ENCODE data around the gene LRRC15. TPM values are rescaled to one million over a fixed set of nuclear protein-coding genes. Genes with fewer than 3 reads are reported as not detected.
A peak's percentile ranks its signal among the peaks of the same experiment; 100 is the strongest.

LRRC15 gene
- total RNA-seq, 1 experiment from 2014 or later, result not detected

- H3K4me3 Mint-ChIP-seq (ENCODE audit: unreplicated experiment), result no peak overlapping the region
Measured at GRCh38 chr3:194375473-194376240, 6.1 kb upstream of the LRRC15 start.

GRCh38 chr3:194374935-194375334, 5.4 kb upstream of the LRRC15 start:
- no TSS peak for BruUV-seq (replicated peaks)
- H3K27me3 Mint-ChIP-seq (ENCODE audit: insufficient read depth, unreplicated experiment), result peaks cover 67% of the 10 kb centered on the region
- no peak for TF ChIP-seq CTCF (IDR thresholded peaks at IDR 0.05; ENCODE audit: unreplicated experiment)
- ChIA-PET POLR2A (no interaction called here), CTCF (interaction anchor here (0.6 kb wide), 1 partner anchor 763 kb away, joined by 5 read pairs; no protein-coding TSS in a partner anchor)
- no peak overlapping the region for H3K4me3 Mint-ChIP-seq (ENCODE audit: unreplicated experiment)
- peak overlapping the region; percentile 44 for H3K27ac Mint-ChIP-seq (ENCODE audit: low read depth, unreplicated experiment)
- DNase-seq (ENCODE audit: unreplicated experiment), result no peak
- intact Hi-C loops (cut with micrococcal nuclease), result no loop called here
- peaks cover 2% of the 10 kb centered on the region for H3K4me1 Mint-ChIP-seq (ENCODE audit: insufficient read depth, unreplicated experiment)
- H3K36me3 Mint-ChIP-seq (ENCODE audit: insufficient read depth, unreplicated experiment), result no peaks in the 10 kb centered on the region
- H3K9me3 Mint-ChIP-seq (ENCODE audit: unreplicated experiment), result no peaks in the 10 kb centered on the region

More at GRCh38 chr3:194375473-194376240, 6.1 kb upstream of the LRRC15 start:
- no peaks in the 10 kb centered on the region for H3K4me1 Mint-ChIP-seq (ENCODE audit: insufficient read depth, unreplicated experiment)
- H3K9me3 Mint-ChIP-seq (ENCODE audit: unreplicated experiment), result no peaks in the 10 kb centered on the region
- intact Hi-C loops (cut with micrococcal nuclease), result no loop called here
- POLR2A ChIA-PET, result no interaction called here
- TF ChIP-seq CTCF (IDR thresholded peaks at IDR 0.05; ENCODE audit: unreplicated experiment), result no peak
- H3K27me3 Mint-ChIP-seq (ENCODE audit: insufficient read depth, unreplicated experiment), result peaks cover 59% of the 10 kb centered on the region
- H3K27ac Mint-ChIP-seq (ENCODE audit: low read depth, unreplicated experiment), result no peak overlapping the region
- no peak for DNase-seq (ENCODE audit: unreplicated experiment)
- BruUV-seq (replicated peaks), result no TSS peak
- H3K36me3 Mint-ChIP-seq (ENCODE audit: insufficient read depth, unreplicated experiment), result no peaks in the 10 kb centered on the region
- CTCF ChIA-PET, result no interaction called here

GRCh38 chr3:194373899-194374298, 4.4 kb upstream of the LRRC15 start:
- peaks cover 74% of the 10 kb centered on the region for H3K27me3 Mint-ChIP-seq (ENCODE audit: insufficient read depth, unreplicated experiment)
- no peaks in the 10 kb centered on the region for H3K9me3 Mint-ChIP-seq (ENCODE audit: unreplicated experiment)
- DNase-seq (ENCODE audit: unreplicated experiment), result no peak
- no peak overlapping the region for H3K27ac Mint-ChIP-seq (ENCODE audit: low read depth, unreplicated experiment)
- H3K36me3 Mint-ChIP-seq (ENCODE audit: insufficient read depth, unreplicated experiment), result no peaks in the 10 kb centered on the region
- intact Hi-C loops (cut with micrococcal nuclease), result no loop called here
- peaks cover 5% of the 10 kb centered on the region for H3K4me1 Mint-ChIP-seq (ENCODE audit: insufficient read depth, unreplicated experiment)
- H3K4me3 Mint-ChIP-seq (ENCODE audit: unreplicated experiment), result no peak overlapping the region
- BruUV-seq (replicated peaks), result no TSS peak
- ChIA-PET CTCF (no interaction called here), POLR2A (interaction anchor here (0.5 to 0.8 kb wide), 2 partner anchors 16 to 51 kb away, joined by 3 to 4 read pairs; no protein-coding TSS in a partner anchor)
- TF ChIP-seq CTCF (IDR thresholded peaks at IDR 0.05; ENCODE audit: unreplicated experiment), result no peak

- no peak for TF ChIP-seq CTCF (IDR thresholded peaks at IDR 0.05; ENCODE audit: unreplicated experiment)
- ChIA-PET POLR2A (no interaction called here), CTCF (no interaction called here)
- Mint-ChIP-seq H3K4me3 (ENCODE audit: unreplicated experiment) (no peak overlapping the region), H3K9me3 (ENCODE audit: unreplicated experiment) (no peaks in the 10 kb centered on the region), H3K36me3 (ENCODE audit: insufficient read depth, unreplicated experiment) (no peaks in the 10 kb centered on the region), H3K4me1 (ENCODE audit: insufficient read depth, unreplicated experiment) (peaks cover 5% of the 10 kb centered on the region), H3K27ac (ENCODE audit: low read depth, unreplicated experiment) (no peak overlapping the region), H3K27me3 (ENCODE audit: insufficient read depth, unreplicated experiment) (peaks cover 74% of the 10 kb centered on the region)
- no TSS peak for BruUV-seq (replicated peaks)
- intact Hi-C loops (cut with micrococcal nuclease), result no loop called here
- no peak for DNase-seq (ENCODE audit: unreplicated experiment)
Measured at GRCh38 chr3:194373028-194373427, 3.5 kb upstream of the LRRC15 start.

Measured in MCF 10A (cell line).